Right kidney (tissue), 1 donor: ENCODE measurements around the gene SLC16A1.
A peak's percentile ranks its signal among the peaks of the same experiment; 100 is the strongest.
"Not testable (repeated sequence)": the region's sequence is repeated elsewhere in the genome, so short reads cannot be mapped to it uniquely, and the experiment has no call there.

Experiments
- DNase-seq: peaks from one replicate; pipeline ENCODE4 v3.0.0-alpha.2; 2016

Gene SLC16A1

DNA sequence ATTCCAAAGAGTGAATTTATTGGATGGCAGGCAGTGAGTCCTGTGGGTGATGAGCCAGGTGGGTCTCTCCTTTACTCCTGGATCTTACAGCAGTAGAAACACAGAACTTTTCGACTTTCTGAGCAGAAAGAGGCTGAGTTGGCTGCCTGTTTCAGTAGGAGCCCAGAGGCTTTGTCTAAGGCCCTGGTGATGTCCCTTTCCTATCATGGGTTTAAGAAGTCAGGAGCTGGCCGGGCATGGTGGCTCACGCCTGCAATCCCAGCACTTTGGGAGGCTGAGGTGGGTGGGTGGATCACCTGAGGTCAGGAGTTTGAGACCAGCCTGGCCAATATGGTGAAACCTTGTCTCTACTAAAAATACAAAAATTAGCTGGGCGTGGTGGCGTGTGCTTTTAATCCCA is 71.0 kb downstream of the SLC16A1 start:
- not testable (repeated sequence) for DNase-seq

DNA sequence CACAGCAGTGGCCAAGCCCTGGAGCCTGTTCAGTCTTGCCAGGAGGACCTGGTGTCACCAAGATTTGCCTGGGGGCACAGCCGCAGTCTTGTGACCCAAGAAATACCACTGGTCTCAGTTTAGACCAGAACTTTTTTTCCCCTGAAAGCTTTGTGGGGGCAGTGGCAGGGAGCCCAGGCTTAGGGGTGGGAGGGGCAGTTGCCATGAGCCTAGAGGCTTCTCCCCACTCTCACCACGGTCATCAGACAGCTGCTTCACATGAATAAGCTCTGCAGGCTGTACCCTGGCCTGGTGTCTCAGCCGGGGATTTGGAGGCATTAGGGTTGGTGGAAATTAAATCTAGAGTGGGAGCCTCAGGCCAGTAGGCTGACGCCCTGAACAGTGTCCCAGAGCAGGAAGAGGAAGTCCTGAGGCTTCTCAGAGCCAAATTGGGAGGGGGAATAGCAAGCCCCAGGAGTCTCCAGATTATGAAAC is 73.7 kb downstream of the SLC16A1 start:
- peak; percentile 8 for DNase-seq

DNA sequence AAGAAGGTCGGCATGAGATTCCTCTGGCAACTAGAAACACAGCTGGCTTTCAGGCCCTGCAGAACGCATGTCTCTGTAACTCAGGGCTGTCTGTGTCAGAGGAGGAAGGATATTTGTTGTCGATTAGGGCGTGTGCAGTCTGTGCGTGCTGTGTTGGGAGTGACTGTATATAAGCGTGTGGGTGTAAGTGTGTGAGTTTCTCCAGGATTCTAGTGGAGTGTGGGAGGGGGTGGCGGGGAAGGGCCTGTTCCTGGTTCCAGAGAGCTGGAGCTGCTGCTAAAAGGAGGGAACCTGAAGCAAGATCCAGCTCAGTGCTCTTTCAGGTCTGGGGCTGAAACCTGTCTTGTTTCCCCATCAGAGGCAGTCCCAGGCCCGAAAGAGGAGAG is 74.3 kb downstream of the SLC16A1 start:
- DNase-seq: peak; percentile 15

DNA sequence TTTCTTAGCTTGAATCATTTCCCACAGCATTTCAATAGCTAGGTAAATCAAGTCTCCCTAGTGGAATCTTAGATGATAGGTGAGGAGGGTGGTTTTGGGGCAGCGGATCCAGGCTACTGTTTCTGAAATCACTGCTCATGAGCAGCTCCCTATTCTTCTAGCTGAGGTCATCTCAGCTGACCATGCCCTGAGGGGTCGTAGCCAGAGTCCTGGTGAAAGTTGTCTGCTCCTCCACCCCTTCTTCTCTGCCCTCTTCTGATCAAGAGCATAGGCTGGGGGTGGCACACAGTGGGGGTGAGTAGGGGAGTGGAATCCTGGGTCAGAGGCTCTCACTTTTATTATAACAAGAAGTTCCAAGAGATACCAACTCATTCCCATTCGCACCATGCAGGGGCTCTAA is 76.2 kb downstream of the SLC16A1 start:
- DNase-seq: no peak

DNA sequence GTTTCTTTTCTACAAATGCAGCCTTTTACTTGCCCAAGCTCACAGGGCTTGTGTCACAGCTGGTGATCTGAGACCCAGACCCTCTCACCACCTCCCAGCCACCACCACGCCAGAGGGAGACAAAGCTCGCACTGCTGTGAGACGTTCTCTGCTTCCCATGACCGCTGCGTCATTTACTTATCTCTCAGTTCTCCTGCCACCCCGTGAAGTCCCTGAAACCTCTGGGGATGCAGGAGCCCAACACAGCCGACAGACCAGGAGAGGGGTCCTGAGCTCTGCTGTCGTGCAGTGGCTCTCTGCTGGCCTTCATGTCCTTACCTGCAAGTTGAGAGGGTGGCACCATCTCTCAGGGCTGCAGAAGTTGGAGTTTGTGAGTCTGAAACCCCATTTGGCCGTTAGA is 77.7 kb downstream of the SLC16A1 start:
- no peak for DNase-seq

DNA sequence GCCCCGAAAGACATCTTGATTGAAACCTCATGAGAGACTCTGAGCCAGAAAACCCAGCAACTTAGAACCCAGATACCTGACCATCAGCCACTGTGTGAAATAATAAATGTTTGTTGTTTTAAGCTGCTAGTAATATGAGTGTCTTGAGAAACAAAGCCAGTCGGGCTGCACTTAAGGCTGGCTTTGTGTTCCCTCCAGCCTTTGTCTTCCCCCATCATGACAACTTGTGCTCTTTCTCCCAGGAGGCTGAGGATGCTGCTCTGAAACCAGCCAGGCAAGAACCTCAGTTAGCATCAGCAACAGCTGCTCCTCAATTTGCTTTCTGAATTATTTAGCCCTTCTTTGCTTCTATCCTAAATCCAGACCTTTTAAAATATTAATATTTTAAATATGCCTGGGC is 78.2 kb downstream of the SLC16A1 start:
- DNase-seq: no peak

DNA sequence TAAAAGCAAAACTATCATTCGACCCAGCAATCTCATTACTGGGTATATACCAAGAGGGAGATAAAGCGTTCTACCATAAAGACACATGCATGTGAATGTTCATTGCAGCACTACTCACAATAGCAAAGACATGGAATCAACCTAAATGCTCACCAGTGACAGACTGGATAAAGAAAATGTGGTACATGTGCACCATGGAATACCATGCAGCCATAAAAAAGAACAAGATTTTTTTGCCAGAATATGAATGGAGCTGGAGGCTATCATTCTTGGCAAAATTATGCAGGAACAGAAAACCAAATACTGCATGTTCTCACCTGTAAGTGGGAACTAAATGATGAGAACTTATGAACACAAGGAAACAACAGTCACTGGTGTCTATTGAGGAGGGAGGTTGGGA is 79.7 kb downstream of the SLC16A1 start:
- no peak for DNase-seq

DNA sequence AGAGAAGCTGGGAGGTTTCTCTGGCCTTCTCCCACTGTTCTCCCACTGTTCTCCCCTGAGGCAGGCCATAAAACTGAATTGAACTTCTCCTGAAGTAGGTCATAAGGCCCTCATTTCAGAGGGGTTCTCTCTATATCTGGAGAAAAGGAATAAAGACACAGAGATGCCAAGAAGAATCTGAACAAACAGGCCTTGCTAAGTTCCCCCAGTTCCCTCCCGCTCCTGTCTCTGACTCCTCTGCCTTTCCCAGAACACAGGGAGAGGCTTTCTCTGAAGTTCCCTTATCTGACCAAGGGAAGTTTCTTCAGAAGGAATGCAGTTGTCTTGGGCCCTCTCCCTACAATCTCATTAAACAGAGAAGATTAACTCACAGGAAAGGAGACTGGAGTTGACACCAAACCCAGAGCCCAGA is 83.4 kb downstream of the SLC16A1 start:
- DNase-seq: no peak

DNA sequence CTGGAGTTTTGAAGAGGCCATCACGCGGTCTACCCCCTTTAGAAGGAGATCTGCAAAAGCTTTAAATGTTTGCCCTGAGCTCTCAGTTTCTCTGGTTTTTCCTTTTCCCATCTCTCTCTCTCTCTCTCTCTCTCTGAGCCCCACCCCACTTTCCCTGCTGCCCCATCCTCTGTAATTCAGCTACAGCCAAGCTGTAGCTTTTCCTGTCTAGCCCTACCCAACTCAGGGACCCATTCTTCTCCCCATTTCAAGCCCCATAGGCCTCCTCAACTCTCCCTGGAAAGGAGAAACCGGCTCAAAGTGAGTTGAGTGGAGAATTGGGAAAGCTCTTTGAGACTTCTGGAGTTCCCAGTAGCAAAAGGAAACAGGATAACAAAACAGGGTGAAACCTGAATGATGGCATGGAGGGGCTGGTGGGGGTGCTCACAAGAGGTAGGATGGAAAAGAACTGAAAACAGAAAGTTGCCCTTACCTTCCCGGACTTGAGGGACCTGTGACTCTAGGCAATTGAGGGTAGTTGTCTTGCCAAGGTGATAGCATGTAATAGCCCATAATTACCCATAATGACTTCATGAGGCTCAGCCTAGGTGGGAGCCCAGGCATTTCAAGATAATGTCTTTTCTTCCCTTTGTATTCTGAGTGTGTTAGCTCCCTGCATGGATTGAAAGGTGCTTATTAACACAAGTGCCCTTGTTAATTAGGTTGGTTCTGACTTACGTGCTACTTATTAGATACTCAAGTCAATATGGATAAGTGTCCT is 84.9 kb downstream of the SLC16A1 start:
- DNase-seq: no peak

DNA sequence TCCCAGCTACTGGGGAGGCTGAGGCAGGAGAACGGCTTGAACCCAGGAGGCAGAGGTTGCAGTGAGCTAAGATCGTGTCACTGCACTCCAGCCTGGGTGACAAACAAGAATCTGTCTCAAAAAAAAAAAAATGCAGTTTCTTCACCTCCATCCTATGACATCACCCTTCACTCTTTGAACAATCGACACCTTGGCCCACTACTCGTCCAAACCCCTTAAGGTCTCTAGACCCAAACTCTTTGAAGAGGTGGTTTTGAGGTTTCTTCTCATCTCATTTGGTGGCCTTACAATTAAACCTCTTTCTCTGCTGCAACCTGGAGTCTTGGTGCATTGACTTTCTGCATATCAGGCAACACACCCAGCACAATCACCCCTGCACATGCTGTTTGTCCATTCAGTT is 86.1 kb downstream of the SLC16A1 start:
- no peak for DNase-seq

DNA sequence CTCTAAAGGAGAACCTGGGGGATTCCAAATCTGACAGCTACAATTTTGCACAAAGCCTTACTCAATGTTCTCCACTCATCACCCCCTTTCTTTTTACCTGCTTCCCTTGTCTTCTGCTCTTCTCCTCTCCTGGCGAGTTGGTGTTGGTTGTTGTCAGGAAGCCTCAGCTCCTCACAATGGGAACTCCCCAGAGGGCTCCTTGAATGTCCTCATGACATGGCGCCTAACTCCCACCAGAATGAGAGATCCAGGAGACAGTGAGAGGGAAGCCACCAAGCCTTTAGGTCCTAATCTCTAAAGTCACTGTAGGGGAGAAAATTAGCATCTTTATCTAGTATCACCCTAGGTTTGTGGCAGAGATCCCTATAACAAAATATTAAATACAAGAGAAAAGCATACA is 87.8 kb downstream of the SLC16A1 start:
- DNase-seq: no peak

DNA sequence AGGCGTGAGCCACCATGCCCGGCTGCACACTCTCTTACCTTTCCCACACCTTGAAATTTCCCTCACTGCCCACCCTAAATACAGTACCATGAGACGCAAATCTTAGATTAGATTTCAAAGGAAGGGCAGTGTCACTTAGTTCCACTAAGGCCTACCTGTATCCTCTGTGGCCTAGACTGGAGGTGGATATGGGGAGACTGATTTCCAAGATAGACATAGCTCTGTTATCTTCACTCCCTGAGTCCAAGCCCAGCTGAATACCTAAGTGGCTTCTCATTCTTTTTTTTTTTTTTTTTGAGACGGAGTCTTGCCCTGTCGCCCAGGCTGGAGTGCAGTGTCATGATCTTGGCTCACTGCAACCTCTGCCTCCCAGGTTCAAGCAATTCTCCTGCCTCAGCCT is 89.0 kb downstream of the SLC16A1 start:
- DNase-seq: no peak

DNA sequence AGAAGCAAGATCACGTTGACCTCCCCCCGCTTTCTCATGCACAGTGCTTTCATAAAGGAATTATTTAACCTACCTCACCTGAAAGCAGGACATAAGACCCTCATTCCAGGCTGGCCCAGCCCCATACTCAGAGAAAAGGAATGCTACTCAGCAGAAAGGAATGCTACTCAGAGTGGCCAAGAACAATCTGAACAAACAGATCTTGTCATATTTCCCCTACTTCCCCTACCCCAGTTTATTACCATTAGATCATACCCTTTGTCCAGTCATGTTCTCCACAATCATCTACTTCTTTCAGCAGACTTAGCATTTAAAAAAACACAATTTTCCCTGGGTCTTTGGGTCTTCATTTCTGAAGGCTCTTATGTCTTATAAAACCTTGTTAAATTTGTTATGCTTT is 89.8 kb downstream of the SLC16A1 start:
- DNase-seq: no peak

DNA sequence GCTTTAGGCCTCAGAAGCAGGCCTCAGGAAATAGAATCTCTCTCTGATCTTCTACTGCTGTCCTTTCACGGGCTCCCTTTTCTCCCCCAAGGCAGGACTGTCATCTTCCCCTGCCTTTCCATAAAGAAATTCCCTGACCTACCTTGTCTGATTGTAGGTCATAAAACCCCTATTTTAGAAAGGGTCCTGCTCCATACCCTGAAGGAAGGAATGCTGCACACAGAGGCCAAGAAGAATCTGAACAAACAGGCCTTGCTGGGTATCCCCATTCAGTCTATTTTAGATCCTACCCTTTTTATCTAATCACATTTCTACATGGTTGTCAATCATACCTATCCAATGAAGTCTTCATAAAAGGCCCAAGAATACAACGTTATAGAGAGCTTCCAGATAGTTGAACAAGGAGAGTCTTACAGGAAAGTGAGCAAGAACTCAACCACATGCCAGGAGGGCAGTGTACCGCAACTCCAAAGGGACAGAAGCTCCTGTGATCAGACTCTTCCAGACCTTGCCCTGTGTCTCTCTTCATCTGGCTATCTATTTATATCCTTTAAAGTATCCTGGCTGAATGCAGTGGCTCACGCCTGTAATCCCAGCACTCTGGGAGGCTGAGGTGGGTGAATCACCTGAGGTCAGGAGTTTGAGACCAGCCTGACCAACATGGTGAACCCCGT is 93.1 kb downstream of the SLC16A1 start:
- no peak for DNase-seq
